Tibial artery (tissue), 4 donors: ENCODE results near the gene GNGT1.

Source experiments
- DNase-seq, 2 donors: peaks; one replicate each; pipeline ENCODE4 v3.0.0-alpha.2; 2019
- H3K27ac ChIP-seq, 2 donors: fragments of 200-600 bp; sonication (generic) in 1 of 2; 1 replicate in 1 of 2; 2 replicates in 1 of 2; pipeline ENCODE4 v1.5.1; 2018 to 2019; ENCODE audit warnings: mild to moderate bottlenecking in 1 of 2
- H3K27me3 ChIP-seq, 2 donors: fragments of 200-600 bp; sonication (generic) in 1 of 2; one replicate each; pipeline versions ENCODE4 v1.5.1 to v1.6.0; 2016 to 2019
- H3K36me3 ChIP-seq, 3 donors: fragments of 200-600 bp; sonication (generic) in 2 of 3; one replicate each; pipeline ENCODE4 v1.5.1; 2016 to 2019; ENCODE audit warnings: mild to moderate bottlenecking in 2 of 3
- H3K4me1 ChIP-seq, 4 donors: fragments of 200-600 bp; sonication (generic) in 2 of 4; 1 replicate in 3 of 4; 2 replicates in 1 of 4; pipeline ENCODE4 v1.5.1; 2016 to 2019
- H3K4me3 ChIP-seq, 2 donors: fragments of 200-600 bp; sonication (generic) in 1 of 2; 1 replicate in 1 of 2; 2 replicates in 1 of 2; pipeline ENCODE4 v1.5.1; 2018 to 2019; ENCODE audit warnings: mild to moderate bottlenecking in 2 of 2
- H3K9me3 ChIP-seq, 3 donors: fragments of 200-600 bp; sonication (generic) in 1 of 3; one replicate each; pipeline ENCODE4 v1.5.1; 2016 to 2019
- intact Hi-C: fragments of 100-400 bp; cut with DNase I; formaldehyde crosslinking; loops from one replicate; pipeline ENCODE4 v1.15.0; 2023; ENCODE audit warnings: low total_unique reads
- TF ChIP-seq, protein P1 (sequence below), 2 experiments: fragments of 200-600 bp in 1 of 2; fragments of 450-650 bp in 1 of 2; IDR thresholded peaks; one replicate each; pipeline ENCODE4 v1.5.1; 2017 to 2019; ENCODE audit warnings: antibody characterized with exemption in 2 of 2, mild to moderate bottlenecking in 1 of 2, moderate library complexity in 1 of 2

The GNGT1 gene

DNA sequence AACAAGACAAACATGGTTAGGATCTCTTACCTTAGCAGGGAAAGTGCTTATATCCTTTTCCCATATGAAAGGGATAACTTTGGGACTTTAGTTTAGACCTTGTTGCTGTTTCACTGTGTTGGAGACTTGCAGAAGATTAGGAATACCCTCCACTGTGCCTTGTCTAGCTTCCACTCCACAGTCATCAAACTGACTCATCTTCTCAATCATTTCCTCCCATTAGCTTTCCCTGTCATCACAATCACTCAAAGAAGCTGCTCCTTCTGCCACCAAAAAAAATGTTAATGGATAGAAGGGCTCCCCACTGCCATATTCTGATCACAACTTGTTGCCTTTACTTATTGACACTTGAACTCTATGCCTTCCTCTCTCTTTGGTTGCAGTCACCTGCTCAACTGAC lies 31.9 kb downstream of the GNGT1 start:
- TF ChIP-seq, protein P1, sequence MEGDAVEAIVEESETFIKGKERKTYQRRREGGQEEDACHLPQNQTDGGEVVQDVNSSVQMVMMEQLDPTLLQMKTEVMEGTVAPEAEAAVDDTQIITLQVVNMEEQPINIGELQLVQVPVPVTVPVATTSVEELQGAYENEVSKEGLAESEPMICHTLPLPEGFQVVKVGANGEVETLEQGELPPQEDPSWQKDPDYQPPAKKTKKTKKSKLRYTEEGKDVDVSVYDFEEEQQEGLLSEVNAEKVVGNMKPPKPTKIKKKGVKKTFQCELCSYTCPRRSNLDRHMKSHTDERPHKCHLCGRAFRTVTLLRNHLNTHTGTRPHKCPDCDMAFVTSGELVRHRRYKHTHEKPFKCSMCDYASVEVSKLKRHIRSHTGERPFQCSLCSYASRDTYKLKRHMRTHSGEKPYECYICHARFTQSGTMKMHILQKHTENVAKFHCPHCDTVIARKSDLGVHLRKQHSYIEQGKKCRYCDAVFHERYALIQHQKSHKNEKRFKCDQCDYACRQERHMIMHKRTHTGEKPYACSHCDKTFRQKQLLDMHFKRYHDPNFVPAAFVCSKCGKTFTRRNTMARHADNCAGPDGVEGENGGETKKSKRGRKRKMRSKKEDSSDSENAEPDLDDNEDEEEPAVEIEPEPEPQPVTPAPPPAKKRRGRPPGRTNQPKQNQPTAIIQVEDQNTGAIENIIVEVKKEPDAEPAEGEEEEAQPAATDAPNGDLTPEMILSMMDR (IDR thresholded peaks at IDR 0.05) = no peak
- no peaks in the 10 kb centered on the region for H3K9me3 ChIP-seq
- H3K27ac ChIP-seq = no peak overlapping the region
- peaks cover 0 to 10% (median 0%) of the 10 kb centered on the region in 4 donors for H3K4me1 ChIP-seq
- DNase-seq = no peak
- no peaks in the 10 kb centered on the region for H3K27me3 ChIP-seq
- intact Hi-C loops = no loop called here
- H3K36me3 ChIP-seq = no peaks in the 10 kb centered on the region
- H3K4me3 ChIP-seq = no peak overlapping the region

DNA sequence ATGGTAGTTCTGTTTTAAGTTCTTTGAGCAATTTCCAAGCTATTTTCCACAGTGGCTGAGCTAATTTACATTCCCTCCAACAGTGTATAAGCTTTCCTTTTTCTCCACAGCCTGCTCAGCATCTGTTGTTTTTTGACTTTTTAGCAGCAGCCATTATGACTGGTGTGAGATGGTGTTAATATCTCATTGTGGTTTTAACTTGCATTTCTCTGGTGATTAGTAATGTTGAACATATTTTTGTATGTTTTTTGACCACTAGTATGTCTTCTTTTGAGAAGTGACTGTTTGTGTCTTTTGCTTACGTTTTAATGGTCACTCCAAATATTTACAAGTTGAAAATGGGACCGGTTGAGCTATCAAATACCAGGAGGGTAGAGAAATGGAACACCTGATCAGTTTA lies 35.6 kb downstream of the GNGT1 start:
- Histone ChIP-seq H3K4me1 (no peaks in the 10 kb centered on the region), H3K27me3 (no peaks in the 10 kb centered on the region), H3K27ac (no peak overlapping the region), H3K36me3 (no peaks in the 10 kb centered on the region), H3K9me3 (no peaks in the 10 kb centered on the region), H3K4me3 (no peak overlapping the region)
- no peak for DNase-seq
- intact Hi-C loops = no loop called here
- TF ChIP-seq, protein P1 (IDR thresholded peaks at IDR 0.05) = no peak

DNA sequence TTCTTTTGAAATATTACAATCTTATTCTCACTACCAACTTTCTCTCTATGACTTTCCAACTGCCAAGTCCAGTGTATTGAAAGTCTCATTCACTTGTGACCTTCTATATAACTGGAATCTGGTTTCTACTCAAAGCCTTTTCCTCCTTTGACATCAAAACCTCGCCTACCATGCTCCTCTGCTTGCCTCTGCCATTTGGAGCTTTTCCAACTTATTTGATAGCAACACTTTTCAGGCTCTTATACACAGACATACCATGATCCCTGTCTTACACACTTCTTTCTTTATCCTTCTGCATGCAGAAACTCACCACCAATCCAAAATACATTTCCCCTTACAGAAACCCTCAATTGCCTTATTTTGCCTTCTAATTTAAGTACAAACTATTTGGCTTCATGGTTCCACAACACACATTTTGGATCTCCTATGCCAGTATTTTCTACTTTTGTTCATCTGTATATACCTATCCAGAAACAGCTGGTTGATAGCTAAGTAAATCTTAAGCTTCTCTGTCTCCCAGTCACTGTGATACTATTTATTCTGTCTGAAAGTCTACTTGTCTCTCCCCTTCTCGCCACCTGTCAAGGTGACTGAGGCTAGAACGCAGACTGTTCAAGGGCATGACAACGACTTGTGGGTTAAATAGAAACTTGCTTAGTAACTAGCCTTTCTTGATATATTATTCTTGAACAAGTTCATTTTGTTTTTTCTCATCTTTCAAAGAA lies 37.6 kb downstream of the GNGT1 start:
- H3K4me3 ChIP-seq = no peak overlapping the region
- no peak for DNase-seq
- TF ChIP-seq, protein P1 (IDR thresholded peaks at IDR 0.05) = no peak
- intact Hi-C loops = no loop called here
- no peak overlapping the region for H3K27ac ChIP-seq
- no peaks in the 10 kb centered on the region for H3K36me3 ChIP-seq
- H3K9me3 ChIP-seq = no peaks in the 10 kb centered on the region
- H3K4me1 ChIP-seq = no peaks in the 10 kb centered on the region
- H3K27me3 ChIP-seq = no peaks in the 10 kb centered on the region

- intact Hi-C loops = no loop called here
- DNase-seq = no peak
Observed at GRCh38 chr7:93944673-93945072, 38.3 kb downstream of the GNGT1 start.

GRCh38 chr7:93945083-93945482 lies 38.7 kb downstream of the GNGT1 start:
- H3K27ac ChIP-seq = no peak overlapping the region
- H3K9me3 ChIP-seq = no peaks in the 10 kb centered on the region
- H3K36me3 ChIP-seq = no peaks in the 10 kb centered on the region
- no peak overlapping the region for H3K4me3 ChIP-seq
- no peaks in the 10 kb centered on the region for H3K4me1 ChIP-seq
- TF ChIP-seq, protein P1 (IDR thresholded peaks at IDR 0.05) = no peak
- no peak for DNase-seq
- no peaks in the 10 kb centered on the region for H3K27me3 ChIP-seq
- intact Hi-C loops = no loop called here

More at GRCh38 chr7:93944673-93945072, 38.3 kb downstream of the GNGT1 start:
- Histone ChIP-seq H3K4me1 (no peaks in the 10 kb centered on the region), H3K27ac (no peak overlapping the region), H3K9me3 (no peaks in the 10 kb centered on the region), H3K27me3 (no peaks in the 10 kb centered on the region), H3K4me3 (no peak overlapping the region), H3K36me3 (no peaks in the 10 kb centered on the region)
- TF ChIP-seq, protein P1 (IDR thresholded peaks at IDR 0.05) = no peak
